ENCODE data around the gene GNB1L. TPM values are rescaled to one million over a fixed set of nuclear protein-coding genes. Genes with fewer than 3 reads are reported as not detected.

The GNB1L gene
- total and polyA plus RNA-seq, 9 of the 15 experiments (the other 6 are each of a cell fraction or from before 2014, with no cell fraction given) = 0.56 to 50.5 (median 10.2) TPM

- TF ChIP-seq ARID4B (CRISPR knock-in tag; IDR thresholded peaks at IDR 0.05) (no peak), TEAD1 (CRISPR knock-in tag; IDR thresholded peaks at IDR 0.05) (no peak), ZNF76 (CRISPR knock-in tag; IDR thresholded peaks at IDR 0.05; ENCODE audit: borderline replicate concordance) (no peak), RCOR1 (IDR thresholded peaks at IDR 0.05; ENCODE audit: borderline replicate concordance in 1 of 2, low read depth in 2 of 2, low read length in 2 of 2) (no peak), RBM14 (IDR thresholded peaks at IDR 0.05; ENCODE audit: borderline replicate concordance, insufficient read depth, low read depth, low read length) (0 out of 2 replicates have a peak, but pooled peaks have one; percentile 1), ZNF318 (IDR thresholded peaks at IDR 0.05; ENCODE audit: borderline replicate concordance in 1 of 2, low read depth in 1 of 2) (no peak), CTBP1 (IDR thresholded peaks at IDR 0.05; ENCODE audit: borderline replicate concordance) (no peak), POLR2G (IDR thresholded peaks at IDR 0.05; ENCODE audit: low read depth, low read length) (peak; percentile 61), PCBP1 (IDR thresholded peaks at IDR 0.05; ENCODE audit: low read depth, low read length, poor library complexity, severe bottlenecking) (peak; percentile 73), NR4A1 (CRISPR knock-in tag; IDR thresholded peaks at IDR 0.05) (0 out of 2 replicates have a peak, but pooled peaks have one; percentile 14), NR4A1 (tag; IDR thresholded peaks at IDR 0.05) (no peak)
Measured at GRCh38 chr22:19798003-19798665, 56.5 kb downstream of the GNB1L start (continued).
